NOMO-1 (cell line): ENCODE results near the gene NAV1.
"Not testable (repeated sequence)": the region's sequence is repeated elsewhere in the genome, so short reads cannot be mapped to it uniquely, and the experiment has no call there.

Experiments
- DNase-seq, 2 experiments: peaks; one replicate each; lab custom pipeline; 2025; ENCODE audit not compliant: unreplicated experiment in 2 of 2; lab: John Stamatoyannopoulos, UW

The NAV1 gene

GRCh38 chr1:201563941-201564340, 25.0 kb downstream of the NAV1 start:
- DNase-seq, result no peak

DNA sequence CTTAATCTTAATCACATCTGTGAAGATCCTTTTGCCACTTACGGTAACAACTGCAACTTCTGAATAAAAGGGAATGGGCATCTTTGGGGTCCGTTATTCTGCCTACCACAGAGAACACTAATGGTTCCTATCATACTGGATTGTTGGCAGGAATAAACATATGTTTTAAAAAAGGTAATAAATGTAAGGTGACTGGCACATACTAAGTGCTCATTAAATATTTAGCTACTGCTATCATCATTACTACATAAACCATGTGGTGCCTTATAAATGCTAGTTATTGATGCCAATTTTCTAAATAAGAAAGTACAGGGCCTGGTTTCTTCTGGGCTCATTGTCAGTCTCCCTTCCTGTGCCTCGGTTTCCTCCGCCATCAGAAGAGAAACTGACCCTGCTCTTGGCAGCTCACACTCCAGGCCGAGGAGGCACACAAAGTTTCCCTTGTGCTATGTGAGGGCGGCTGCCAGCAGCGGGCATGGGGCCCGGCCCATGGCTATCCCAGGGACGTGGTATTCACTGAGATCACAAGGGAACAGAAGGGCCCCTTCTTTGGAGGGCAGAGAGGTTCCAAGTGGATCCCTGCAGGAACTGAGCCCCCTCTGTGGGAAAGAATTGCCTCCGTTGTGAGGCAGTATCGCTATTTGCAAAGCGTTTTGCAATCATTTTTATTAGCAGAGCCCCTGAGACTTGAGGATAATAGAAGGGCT, 26.2 kb downstream of the NAV1 start:
- DNase-seq, result no peak

- DNase-seq, result no peak
Measured at GRCh38 chr1:201565771-201566528, 27.0 kb downstream of the NAV1 start.

GRCh38 chr1:201566529-201566823, 27.5 kb downstream of the NAV1 start:
- DNase-seq, result no peak

DNA sequence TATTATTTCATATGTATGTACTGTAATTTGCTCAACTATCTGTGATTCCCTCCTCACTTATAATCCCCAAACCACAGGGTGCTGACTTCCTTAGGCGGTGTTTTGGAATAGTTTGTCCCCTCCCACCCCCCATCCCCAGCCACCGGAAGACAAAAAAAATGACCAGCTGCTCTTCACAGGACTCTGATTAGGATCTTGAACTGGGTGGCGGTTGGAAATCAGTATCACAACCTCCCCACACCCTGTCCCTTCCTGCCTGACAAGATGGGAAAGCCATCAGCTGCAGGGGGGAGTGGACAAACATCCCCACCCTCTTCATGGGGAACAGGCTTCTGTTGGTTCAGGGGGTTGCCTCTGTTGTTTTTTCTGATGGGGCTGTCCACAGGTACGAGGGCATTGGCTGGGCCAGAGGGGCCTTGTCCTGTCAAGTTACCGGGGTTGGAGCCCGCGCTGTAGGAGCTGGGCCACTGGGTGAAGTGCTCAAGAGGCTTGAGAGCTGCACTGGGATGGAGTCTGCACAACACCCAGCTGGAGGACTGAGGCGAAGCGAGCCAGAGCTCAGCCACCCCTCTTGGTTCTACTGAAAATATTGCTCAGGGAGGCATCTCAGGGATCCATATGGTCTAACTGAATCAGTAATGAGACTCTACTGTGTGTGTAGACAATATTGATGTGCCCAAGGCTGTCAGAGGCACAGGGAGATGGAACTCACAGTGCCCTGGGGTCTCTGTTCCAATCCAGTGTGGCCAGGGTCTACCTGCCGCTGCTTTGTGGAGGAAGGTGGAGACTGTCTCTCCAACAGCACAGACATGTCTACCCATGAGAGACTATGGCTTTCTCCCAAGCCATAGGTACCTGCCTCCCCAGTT, 28.2 kb downstream of the NAV1 start:
- DNase-seq, result no peak

DNA sequence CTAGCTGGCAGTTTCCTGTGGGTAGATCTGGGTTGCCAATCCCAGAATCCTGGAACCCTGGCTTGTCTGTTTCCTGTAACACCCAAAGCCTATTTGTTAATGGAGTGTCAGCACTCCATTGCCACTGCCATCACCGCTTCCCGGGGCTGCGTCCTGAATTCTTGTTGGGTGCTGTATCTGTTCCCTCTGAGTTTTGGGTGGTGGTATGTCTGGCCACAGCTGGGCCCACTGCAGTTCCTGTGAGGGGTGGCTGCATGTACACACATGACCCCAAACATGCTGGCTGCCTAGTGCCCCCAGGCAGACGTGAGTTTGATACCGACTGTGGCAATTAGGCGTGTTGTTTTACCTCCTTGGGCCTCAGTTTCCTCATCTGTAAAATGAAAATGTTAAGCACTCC, 29.3 kb downstream of the NAV1 start:
- no peak for DNase-seq

DNA sequence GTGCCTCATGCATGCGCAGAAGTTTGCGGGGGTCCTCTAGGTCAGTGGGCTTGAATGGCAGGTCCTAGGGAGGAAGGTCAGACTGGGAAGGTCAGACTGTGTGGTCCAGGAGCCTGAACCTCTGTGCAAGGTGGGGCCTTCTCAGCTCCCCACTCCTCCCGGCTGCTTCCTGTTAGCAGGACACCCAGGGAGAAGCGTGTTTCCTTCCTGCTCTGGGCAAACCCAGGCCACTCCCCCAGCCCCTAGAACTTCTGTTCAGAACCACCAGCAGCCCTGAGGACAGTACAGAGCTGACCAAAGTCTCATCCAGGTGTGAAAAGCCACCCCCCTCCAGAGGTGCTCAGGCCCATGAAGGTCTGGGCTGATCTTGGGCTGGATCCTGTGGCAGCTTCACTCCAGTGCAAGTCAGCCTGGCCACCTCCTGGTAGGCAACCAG, 29.9 kb downstream of the NAV1 start:
- no peak for DNase-seq

DNA sequence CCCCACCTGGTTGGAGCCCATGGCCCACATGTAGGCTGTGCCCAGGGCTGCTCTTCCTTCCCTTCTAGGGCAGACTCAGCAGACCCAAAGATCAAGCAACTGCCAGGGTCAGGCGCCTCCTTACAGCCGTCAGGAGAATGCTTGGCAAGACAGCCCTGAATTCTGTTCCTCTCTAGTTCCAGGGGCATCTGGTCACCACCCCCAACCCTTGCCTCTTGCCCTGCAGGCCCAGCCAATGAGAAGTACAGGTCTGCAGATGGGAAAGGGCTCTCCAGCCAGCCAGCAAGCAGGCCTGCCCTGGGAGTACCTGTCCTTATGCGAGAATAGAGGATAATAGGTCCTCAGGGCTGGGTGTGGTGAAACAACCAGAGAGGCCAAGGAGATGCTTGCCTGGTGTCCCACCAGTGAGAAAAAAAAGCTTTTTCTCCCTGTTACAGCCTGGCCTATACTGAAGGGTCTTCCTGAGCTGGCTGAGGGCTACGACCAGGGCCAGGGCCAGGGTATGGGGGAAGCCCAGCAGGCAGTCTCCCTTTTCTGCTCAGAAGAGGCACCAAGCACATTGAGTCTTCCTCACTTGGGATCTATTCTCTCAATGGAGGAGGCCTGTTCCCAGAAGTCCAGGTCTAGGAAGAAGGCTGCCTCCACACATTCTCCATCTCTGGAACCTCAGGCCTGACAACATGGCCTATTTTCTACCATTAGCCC, 31.4 kb downstream of the NAV1 start:
- DNase-seq, result no peak

GRCh38 chr1:201570886-201571624, 32.1 kb downstream of the NAV1 start:
- DNase-seq, result no peak

DNA sequence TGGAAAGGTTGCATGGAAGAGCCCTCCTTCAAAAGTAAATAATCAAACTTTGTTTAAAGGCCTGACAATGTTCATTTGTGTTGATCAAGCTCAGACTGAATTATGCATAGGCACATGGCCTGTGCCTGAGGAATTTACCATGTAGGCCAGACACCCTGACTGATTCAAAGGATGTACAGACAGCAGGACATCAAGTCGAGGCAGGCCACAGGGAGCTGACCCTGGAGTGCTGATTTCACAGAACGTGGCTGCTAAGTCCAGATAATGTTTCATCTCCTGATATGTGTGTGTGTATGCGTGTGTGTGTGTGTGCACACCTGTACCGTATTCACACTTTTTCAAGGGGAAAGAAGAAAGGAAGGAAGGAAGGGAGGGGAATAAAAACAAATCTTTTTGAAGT, 34.1 kb downstream of the NAV1 start:
- no peak for DNase-seq

DNA sequence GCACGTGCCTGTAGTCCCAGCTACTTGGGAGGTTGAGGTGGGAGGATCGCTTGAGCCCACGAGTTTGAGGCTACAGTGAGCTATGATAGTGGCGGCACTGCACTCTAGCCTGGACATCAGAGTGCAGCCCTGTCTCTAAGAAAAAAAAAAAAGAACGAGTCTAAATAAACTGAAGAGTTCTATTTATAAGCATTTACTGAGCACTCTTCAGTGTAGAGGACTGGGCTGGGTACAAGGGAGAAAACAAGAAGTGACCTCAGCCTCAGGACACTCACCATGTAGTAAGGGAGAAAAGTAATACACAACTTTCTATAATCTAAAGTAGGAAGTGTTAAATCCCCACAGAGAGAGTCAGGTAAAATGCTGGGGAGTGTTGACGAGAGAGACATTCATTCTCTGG, 35.0 kb downstream of the NAV1 start:
- no peak for DNase-seq

DNA sequence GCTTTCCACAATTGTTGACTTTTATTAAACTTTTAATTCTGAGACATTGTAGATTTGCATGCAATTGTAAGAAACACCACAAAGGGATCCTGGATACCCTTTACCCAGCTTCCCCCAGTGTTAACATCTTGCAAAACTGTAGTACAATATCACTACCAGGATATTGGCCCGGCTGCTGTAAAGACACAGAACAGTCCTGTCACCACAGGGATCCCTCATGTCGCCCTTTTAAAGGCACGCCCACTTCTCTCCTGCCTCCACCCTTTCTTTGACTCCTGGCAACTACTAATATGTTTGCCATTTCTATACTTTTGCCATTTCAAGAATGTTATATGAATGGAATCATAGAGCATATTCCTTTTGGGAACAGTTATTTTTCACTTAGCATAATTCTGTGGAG, 37.0 kb downstream of the NAV1 start:
- DNase-seq, result no peak

DNA sequence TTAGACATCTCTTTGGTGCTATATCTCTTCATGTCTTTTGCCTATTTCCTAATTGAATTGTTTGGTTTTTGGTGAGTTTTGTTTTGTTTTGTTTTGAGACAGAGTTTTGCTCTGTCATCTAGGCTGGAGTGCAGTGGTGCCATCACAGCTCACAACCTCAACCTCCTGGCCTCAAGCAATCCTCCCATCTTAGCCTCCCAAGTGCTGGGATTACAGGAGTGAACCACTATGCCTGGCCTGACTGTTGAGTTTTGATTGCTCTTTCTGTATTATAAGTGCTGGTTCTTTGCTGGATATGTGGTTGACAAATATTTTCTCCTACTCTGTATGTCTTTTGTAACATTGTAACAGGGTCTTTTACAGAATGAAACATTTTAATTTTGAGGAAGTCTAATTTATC, 38.0 kb downstream of the NAV1 start:
- DNase-seq, result no peak

DNA sequence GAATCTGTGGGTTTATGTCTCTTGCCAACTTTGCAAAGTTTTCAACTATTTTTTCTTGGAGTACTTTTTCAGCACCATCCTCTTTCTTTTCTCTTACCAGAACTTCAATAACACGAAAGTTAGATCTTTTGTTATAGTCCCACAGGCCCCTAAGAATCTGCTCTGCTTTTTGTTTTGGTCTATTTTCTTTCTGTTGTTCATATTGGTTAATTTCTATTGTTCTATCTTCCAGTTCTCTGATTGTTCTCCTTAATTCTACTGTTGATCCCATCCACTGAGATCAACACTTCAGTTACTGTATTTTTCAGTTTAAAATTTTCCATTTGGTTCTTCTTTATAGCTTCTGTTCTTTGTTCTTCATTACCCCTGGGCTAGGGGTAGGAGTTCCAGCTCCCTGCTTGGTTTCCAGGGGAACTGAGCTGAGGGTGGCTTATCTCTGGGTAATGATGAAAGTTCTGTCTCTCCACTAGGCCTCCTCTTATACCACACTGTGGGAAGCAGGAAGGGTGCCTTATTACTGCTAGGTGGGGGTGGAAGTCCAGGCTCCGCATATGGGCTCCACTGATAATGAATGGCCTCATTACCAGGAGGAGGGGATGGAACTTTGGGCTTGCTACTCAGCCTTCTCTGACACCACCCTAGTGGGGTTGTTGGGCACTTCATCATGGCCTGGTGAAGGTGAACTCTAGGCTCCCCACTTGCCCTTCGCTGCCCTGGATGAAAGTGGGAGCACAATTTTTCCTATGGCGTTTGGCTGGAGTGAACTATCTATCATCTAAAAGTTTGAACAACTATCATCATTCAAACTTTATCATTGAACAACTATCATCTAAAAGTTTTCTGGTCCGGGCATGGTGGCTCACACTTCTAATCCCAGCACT, 39.3 kb downstream of the NAV1 start:
- no peak for DNase-seq

GRCh38 chr1:201581371-201581770, 42.4 kb downstream of the NAV1 start:
- not testable (repeated sequence) for DNase-seq

GRCh38 chr1:201582705-201583442, 43.9 kb downstream of the NAV1 start:
- DNase-seq, result no peak

DNA sequence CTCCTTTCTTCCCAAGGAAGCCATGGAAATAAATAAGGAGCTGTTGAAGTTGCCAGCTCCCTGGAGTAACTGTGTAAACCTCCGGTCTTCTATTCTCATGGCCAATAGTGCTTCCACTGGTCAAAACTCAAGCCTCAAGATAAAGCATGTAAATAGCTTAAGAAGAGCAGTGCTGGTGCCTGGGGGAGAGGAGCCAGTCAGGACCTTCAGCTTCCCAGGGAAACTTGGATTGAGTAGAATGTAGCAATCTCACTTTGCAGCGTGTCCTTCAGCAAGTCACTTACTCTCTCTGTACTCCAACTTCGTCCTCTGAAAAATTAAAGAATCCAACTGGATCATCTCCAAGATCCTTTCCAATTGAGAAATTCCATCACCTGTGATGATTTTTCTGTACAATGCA, 44.7 kb downstream of the NAV1 start:
- no peak for DNase-seq

DNA sequence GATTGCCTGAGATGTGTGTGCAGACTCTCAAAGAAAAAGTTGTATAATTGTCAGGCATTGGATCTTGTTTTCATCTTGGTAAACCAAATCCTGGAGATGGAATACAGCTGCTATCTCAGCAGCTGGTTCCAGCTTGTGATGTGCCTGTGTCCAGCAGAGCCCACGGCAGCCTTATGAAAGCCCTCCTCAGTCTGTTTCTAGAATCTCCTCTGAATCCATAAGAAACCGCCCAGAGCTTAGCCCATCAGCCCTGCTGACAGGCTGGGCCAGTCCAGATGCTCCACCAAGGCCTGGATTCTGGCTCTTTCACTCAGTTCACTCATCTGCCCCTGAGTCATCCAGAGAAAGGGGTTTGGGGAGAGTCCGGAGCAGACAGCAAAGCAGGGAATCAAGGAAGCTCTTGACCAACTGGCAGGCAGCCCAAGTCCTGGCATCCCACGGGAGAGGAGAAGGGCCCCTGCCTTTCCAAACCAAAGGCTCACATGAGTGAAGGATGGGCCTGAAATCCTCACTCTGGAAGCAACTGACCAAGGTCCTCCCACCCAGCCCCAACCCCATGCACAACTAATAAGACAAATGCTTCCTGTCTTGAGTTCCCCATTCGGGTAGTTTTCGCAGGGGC, 45.7 kb downstream of the NAV1 start:
- DNase-seq, result peak in 1 of 2 experiments; percentile 43
